GM19397 (cell line): Measurements from ENCODE around the gene LAMB3.
A peak's percentile ranks its signal among the peaks of the same experiment; 100 is the strongest.

Experiments used
- ATAC-seq: cut with Tn5 transposase; IDR thresholded peaks from one replicate; pipeline ENCODE4 v1.9.1; 2021; ENCODE audit warnings: mild to moderate bottlenecking, moderate library complexity; ENCODE audit not compliant: unreplicated experiment

Gene LAMB3

DNA sequence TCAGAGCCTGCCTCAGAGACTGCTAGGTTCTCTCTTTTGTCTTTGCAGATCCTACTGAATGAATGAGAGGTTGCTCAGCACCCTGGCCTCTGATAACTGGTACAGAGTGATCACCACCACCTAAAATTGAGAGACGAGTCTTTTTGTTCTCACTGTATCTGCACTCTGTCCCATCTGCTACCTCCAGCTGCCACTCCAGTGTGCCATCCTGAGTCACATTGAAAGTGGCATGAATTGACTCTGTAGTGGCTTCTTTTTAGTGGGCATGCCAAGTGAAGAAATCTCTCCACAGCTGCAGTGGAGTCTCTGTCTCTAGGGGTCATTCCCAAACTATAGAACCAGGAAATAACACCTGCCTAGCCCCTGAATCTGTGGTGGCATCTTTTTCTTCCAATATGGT lies 54.0 kb downstream of the LAMB3 start:
- ATAC-seq = no peak

GRCh38 chr1:209597499-209597898 lies 54.7 kb downstream of the LAMB3 start:
- no peak for ATAC-seq

DNA sequence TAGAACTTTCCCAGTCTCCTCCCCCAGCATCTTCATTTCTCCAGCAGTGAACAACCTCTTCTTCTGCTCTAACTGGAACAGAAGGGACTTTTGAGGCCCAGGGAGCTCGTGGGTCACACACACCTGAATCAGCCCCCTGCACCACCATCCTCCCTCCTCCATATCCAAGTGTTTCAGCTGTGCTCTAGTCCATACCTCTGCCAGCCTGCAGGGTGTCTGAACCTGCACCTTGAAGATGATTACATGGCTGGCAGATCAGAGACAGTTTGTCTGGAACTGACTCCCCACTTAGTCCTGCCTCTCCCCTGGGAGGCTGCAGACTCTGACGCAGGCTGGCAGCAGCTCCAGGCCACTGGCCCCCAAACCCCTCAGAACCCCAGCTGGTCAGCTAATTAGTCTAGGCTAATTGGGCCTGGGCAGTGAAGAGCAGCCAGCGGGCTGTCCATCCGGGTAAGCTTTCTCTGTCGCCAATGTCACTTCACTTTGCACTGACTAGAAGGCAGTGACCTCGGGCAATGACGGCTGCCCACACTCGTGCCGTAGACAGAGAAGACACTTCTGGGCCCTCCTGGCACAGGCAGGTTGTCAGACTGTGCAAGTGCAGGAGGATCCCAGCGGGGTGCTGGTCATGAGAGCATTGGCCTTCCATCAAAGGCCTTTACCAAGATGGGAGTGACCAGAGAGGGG lies 56.5 kb downstream of the LAMB3 start:
- ATAC-seq = no peak

DNA sequence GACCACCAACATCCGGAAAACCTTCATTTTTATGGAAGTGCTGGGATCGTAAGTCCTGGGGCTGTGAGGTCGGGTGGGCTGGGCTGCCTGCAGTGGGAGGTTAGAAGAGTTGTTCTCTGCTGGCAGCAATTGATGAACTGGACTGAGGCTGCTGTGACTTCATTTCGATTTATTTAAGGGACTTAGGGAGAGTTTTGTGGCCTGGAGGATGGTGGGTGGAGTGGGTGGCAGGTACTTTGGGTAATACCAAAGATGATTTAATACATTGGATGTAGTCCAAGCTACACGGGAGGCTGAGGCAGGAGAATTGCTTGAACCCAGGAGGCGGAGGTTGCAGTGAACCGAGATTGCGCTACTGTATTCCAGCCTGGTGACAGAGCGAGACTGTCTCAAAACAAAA lies 57.2 kb downstream of the LAMB3 start:
- ATAC-seq = no peak

DNA sequence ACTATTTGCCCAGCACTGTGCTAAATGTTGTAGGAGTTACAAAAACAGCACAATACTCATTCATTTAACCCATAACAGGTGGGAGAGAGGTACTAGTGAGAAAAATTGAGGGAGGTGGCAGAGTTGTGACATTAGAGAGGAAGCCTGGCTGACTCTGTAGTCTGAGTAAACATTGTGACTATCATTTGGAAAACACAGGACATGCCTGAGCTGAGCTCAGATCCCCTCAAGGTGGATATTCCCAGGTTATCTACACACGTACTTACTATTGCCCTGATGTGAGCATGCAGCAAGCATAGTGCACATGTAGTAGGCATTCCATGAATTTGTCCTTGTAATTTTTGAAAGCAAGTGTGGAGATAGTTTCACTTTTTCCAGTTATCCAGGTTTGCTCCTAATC lies 57.8 kb downstream of the LAMB3 start:
- no peak for ATAC-seq

DNA sequence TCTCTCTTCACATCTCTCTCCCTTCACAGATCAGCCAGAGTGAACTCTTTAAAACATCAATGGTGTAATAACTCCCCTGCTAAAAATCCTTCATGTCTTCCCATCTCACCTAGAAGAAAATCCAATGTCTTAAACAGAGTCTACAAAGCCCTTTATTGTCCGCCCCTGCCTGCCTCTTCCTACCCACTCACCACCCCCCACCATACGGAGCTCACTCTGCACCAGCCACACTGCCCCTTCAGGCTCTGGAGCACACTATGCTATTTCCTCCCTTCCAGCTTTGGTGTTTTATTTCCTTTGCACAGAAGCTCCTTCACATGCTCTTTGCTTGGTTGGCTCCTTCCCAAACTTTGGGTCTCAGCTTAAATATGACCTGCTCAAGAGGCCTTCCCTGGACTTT lies 58.5 kb downstream of the LAMB3 start:
- ATAC-seq = no peak

GRCh38 chr1:209590405-209590804 lies 61.8 kb downstream of the LAMB3 start:
- ATAC-seq = no peak

DNA sequence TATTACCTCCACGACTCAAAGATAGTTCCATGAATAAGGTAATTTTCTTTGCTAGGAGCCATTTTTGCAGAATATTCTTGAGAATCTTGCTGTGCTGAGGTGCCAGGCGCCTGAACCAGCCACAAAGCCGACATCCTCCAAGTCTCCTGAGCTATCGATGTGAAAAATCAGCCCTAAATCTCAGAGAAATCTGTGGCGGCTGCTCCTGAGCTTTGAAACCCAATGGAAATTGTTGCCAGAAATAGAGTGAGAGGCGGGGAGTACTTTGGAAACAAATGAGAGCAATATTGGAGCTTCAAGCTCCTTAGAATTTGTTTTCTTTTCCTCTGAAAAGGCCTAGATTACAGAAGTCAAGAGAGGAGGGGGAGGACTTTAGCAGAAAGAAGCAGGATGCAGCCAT lies 62.4 kb downstream of the LAMB3 start:
- ATAC-seq = no peak

DNA sequence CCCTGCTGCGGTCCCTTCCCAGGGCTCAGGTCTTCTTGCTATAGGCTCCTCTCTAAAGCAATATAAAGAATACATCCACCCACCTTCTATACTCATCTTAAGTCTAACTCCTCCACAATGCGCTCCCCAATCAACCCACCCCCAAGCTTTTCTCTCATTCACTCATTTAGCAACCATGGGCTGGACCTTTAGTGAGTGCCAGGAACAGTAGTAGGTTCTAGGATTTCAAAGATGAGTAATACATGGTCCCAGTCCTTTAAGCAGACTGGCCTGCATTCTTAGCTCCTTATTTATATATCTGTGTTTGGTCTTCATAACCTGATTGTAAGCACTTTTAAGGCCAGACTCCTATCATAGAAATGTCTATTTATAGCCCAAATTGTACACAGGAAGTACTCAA lies 62.8 kb downstream of the LAMB3 start:
- no peak for ATAC-seq

GRCh38 chr1:209587789-209588188 lies 64.4 kb downstream of the LAMB3 start:
- ATAC-seq = no peak

DNA sequence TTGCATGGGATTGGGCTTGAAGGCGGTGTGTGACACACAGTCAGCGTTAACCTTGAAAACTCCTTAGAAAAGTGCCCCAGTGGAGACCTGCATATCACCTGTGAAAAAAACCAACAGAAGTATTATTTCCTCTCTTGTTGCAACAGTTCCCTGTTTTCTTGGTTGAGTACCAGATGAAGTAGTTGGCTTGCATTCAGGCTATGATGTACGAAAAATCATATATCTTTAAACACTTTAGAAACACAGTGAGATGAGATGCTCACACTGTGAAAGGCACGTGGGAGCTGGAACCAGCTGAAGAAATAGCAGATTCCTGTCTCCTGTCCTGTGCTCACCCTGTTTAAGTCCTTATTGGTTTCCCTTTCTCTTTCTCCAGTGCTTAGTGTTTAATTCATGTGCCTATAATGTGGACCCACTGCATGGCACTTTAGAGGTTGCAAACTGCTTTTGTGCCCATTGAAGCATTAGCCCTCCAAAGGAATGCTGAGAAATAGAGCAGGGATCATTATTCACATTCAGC lies 65.9 kb downstream of the LAMB3 start:
- no peak for ATAC-seq

DNA sequence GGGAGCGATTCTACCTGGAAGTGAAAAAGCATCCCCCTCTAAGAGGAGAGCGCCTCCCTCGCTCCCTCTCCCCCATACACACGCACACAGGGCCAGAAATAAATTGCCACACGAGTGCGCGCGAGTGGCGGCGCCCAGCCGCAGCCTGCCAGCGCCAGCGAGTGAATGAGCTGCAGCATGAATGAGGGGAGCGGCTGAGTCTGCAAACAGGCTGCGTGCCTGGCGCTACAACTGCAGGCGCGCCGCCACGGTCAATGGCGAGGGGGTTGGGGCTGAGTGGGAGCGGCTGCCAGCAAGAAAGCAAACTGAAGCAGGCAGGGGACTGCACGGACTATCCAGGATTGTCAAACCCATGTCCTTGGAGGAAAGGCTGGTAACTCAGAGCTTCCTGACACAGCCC lies 66.6 kb downstream of the LAMB3 start:
- ATAC-seq = no peak

DNA sequence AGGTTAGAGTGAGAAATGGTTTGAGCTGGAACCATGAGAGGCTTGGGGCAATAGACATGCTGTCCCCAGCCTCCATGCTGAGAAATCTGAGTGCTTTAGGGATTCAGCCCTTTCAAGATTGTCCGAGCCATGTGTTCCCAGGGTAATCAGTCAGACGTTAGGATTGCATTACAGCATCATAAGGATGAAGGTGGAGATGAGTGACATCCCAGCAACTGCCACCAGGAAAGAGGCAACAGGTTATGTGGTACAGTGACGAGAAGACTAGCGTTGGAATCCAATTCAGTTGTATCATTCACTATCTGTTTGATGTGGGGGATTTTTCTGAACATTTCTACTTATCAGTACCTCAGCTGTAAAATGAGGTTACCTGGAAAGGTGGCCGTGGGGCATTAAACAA lies 67.0 kb downstream of the LAMB3 start:
- ATAC-seq = no peak

- ATAC-seq = no peak
Measured at GRCh38 chr1:209584231-209584672, 68.0 kb downstream of the LAMB3 start.

DNA sequence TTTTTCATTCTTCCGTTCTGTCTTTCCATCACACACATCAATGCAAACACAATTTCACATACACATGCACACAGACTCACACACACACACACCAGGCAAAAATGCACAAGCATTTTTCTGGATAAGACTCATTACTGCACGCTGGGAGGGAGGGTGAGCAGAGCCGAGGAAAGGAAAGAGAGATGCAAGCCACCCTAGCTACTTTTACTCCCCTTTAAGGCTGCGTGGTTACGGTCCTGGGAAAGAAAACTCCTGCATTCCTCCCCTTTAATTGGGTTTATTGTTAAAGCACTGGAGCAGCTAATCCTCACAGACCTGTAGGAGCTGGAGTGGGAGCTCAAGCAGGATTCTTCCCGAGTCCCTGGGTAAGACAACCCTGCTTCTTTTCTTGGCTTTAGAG lies 68.8 kb downstream of the LAMB3 start, which contains the start of gene CAMK1G:
CAMK1G (plus strand) TSS at position 307 of the 400 bp plus-strand sequence. CDS start 11,270 bp downstream, outside the sequence.
- no peak for ATAC-seq

DNA sequence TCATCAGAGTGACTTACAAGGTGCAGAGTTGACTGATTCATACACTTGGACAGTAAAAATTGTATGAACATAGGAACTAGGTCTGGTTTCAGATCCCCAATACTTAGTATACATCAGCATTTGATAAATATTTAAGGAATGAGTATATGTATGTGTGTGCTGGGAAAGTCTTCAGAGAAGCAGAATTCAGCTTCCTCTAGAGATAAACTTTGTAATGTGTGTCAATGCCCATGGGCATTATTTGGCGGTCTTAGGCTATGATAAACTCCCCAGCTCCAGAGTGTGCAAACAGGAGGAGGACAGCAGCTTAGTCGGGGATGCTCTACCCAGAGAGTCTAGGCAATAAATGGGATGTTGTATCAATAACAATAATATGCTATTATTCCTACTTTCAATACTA lies 71.6 kb downstream of the LAMB3 start:
- ATAC-seq = no peak

DNA sequence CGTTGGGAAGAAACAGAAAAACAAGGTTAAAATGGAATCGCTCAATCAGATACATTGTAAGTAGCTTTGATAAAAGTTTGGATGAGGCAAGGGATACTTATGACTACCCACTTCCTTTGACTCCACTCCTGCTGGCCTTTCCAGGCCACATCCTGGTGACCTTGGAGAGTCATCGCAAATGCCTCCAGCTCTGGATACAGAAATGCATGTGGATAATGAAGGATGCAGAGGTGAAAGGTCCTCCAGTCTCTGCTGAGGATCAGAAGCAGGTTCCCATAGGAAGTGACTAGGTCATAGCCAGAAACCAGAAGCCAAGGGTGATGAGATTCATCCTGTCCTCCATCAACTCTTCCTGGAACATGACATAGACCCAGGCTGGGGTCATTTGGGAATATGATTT lies 74.9 kb downstream of the LAMB3 start:
- no peak for ATAC-seq

- peak; percentile 87 for ATAC-seq
Measured at GRCh38 chr1:209576392-209577197, 75.6 kb downstream of the LAMB3 start.

DNA sequence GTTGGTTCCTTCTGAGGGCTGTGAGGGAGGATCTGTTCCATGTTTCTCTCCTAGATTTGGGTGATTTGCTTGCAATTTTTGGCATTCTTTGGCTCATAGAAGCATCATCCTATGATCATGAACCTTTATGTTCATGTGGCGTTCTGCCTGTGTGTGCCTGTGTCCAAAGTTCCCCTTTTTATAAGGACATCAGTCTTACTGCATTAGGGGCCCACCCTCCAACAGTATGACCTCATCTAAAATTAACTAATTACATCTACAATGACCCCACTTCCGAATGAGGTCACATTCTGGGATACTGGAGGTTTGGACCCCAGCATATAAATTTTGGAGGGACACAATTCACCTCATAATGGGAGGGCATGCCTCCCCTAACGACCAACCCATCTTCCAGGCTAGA lies 81.5 kb downstream of the LAMB3 start:
- ATAC-seq = no peak

GRCh38 chr1:209569455-209570207 lies 82.6 kb downstream of the LAMB3 start:
- ATAC-seq = no peak

DNA sequence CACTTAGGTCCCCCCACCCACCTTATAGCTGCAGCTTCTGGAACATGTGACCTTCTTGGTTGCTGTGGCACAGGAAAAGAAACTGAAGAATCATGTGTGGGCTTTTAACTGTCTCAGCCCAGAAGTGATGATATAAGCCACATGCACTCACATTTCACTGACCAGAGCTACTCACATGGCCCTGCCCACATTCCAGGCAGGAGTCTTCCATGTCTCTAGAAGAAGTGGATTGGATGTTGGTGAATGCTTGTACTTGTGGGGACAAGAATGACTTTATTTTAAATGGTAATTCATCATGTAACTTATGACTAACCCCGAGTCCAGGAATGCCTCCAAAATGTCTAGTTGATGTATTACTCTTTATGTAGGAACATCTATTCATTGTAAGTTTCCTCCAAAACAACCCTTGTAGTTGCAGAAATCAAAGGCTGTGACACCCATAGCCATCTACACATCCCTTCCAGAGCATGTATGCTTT lies 84.5 kb downstream of the LAMB3 start:
- ATAC-seq = no peak
